Measurements from ENCODE around the gene PDE11A.

Gene PDE11A

GRCh38 chr2:177889818-177890460, 182.6 kb downstream of the PDE11A start:
- TF ChIP-seq TAF1 (IDR thresholded peaks at IDR 0.05; ENCODE audit: borderline replicate concordance, insufficient read depth, low read length) (no peak), SIN3A (IDR thresholded peaks at IDR 0.05; ENCODE audit: borderline replicate concordance, insufficient read depth, low read length) (no peak), REST (IDR thresholded peaks at IDR 0.05; ENCODE audit: insufficient read depth in 1 of 2, low read depth in 2 of 2, low read length in 2 of 2) (no peak), POLR2AphosphoS5 (IDR thresholded peaks at IDR 0.05; ENCODE audit: low read depth, low read length) (no peak), FOXP2 (optimal IDR thresholded peaks at IDR 0.05; ENCODE audit: borderline replicate concordance, extremely low read depth, extremely low read length, insufficient read depth) (no peak)

- TF ChIP-seq TAF1 (IDR thresholded peaks at IDR 0.05; ENCODE audit: borderline replicate concordance, insufficient read depth, low read length) (no peak), FOXP2 (optimal IDR thresholded peaks at IDR 0.05; ENCODE audit: borderline replicate concordance, extremely low read depth, extremely low read length, insufficient read depth) (no peak), POLR2AphosphoS5 (IDR thresholded peaks at IDR 0.05; ENCODE audit: low read depth, low read length) (no peak), REST (IDR thresholded peaks at IDR 0.05; ENCODE audit: insufficient read depth in 1 of 2, low read depth in 2 of 2, low read length in 2 of 2) (no peak), SIN3A (IDR thresholded peaks at IDR 0.05; ENCODE audit: borderline replicate concordance, insufficient read depth, low read length) (no peak)
Observed at GRCh38 chr2:177888581-177888980, 184.0 kb downstream of the PDE11A start.

- no peak for TF ChIP-seq SIN3A (IDR thresholded peaks at IDR 0.05; ENCODE audit: borderline replicate concordance, insufficient read depth, low read length)
- no peak for TF ChIP-seq TAF1 (IDR thresholded peaks at IDR 0.05; ENCODE audit: borderline replicate concordance, insufficient read depth, low read length)
- no peak for TF ChIP-seq POLR2AphosphoS5 (IDR thresholded peaks at IDR 0.05; ENCODE audit: low read depth, low read length)
- no peak for TF ChIP-seq REST (IDR thresholded peaks at IDR 0.05; ENCODE audit: insufficient read depth in 1 of 2, low read depth in 2 of 2, low read length in 2 of 2)
- TF ChIP-seq FOXP2 (optimal IDR thresholded peaks at IDR 0.05; ENCODE audit: borderline replicate concordance, extremely low read depth, extremely low read length, insufficient read depth): no peak
Observed at GRCh38 chr2:177887722-177888121, 184.9 kb downstream of the PDE11A start.

- TF ChIP-seq REST (IDR thresholded peaks at IDR 0.05; ENCODE audit: insufficient read depth in 1 of 2, low read depth in 2 of 2, low read length in 2 of 2) (no peak), POLR2AphosphoS5 (IDR thresholded peaks at IDR 0.05; ENCODE audit: low read depth, low read length) (no peak), TAF1 (IDR thresholded peaks at IDR 0.05; ENCODE audit: borderline replicate concordance, insufficient read depth, low read length) (no peak), SIN3A (IDR thresholded peaks at IDR 0.05; ENCODE audit: borderline replicate concordance, insufficient read depth, low read length) (no peak), FOXP2 (optimal IDR thresholded peaks at IDR 0.05; ENCODE audit: borderline replicate concordance, extremely low read depth, extremely low read length, insufficient read depth) (no peak)
Observed at GRCh38 chr2:177886824-177887223, 185.8 kb downstream of the PDE11A start.
